A549 (cell line): ENCODE results near the gene PYGB. TPM values are rescaled to one million over a fixed set of nuclear protein-coding genes. Genes with fewer than 3 reads are reported as not detected.

ENCODE experiments used
- ATAC-seq, 2 experiments: fragments of 200-7000 bp in 1 of 2; fragments of >200 bp in 1 of 2; cut with Nextera tagmentation in 1 of 2; cut with Tn5 transposase in 1 of 2; 3 replicates each; pipeline versions ENCODE4 v1.8.0 to v1.9.1; 2018 to 2020; ENCODE audit warnings: mild to moderate bottlenecking in 1 of 2, moderate library complexity in 1 of 2
- CTCF ChIA-PET: fragments of 300-600 bp; sonication (Branson Sonifier 250); formaldehyde crosslinking; extraction: SDS; loops from one replicate; lab custom pipeline; 2021; ENCODE audit warnings: antibody characterized with exemption, inconsistent platforms; lab: Yijun Ruan, JAX
- POLR2A ChIA-PET: fragments of 350-600 bp; formaldehyde crosslinking; extraction: SDS; loops from one replicate; lab custom pipeline; 2021; ENCODE audit warnings: antibody characterized with exemption, inconsistent platforms; lab: Yijun Ruan, JAX
- DNase-seq, 2 experiments: peaks; one replicate each; pipeline versions ENCODE4 v3.0.0 to v3.0.0-alpha.2; 2011 to 2016; ENCODE audit warnings: low read depth in 1 of 2, low spot score in 1 of 2
- FAIRE-seq: peaks from 2 replicates; lab custom pipeline; 2011; peaks lifted over from hg19 to GRCh38; lab: Jason Lieb, UNC
- H3K27ac ChIP-seq, 2 experiments: fragments of >200 bp; sonication (Bioruptor Twin); formaldehyde crosslinking; 3 replicates each; pipeline ENCODE4 v1.5.1; 2016 to 2017
- H3K4me1 ChIP-seq: fragments of >200 bp; sonication (Bioruptor Twin); formaldehyde crosslinking; 3 replicates; pipeline ENCODE4 v1.6.1; 2016
- H3K4me2 ChIP-seq: fragments of >200 bp; sonication (Bioruptor Twin); formaldehyde crosslinking; 3 replicates; pipeline ENCODE4 v1.6.1; 2016
- H3K4me3 ChIP-seq: fragments of >200 bp; sonication (Bioruptor Twin); formaldehyde crosslinking; 3 replicates; pipeline ENCODE4 v1.5.1; 2016
- H3K9me3 ChIP-seq: fragments of >200 bp; sonication (Bioruptor Twin); formaldehyde crosslinking; 3 replicates; pipeline ENCODE4 v1.6.1; 2016
- ATOH8 ChIP-seq: fragments of 250-450 bp; sonication (Bioruptor Pico); IDR thresholded peaks from 2 replicates; pipeline ENCODE4 v1.5.0; 2020; ENCODE audit warnings: low read depth, mild to moderate bottlenecking, moderate library complexity
- BCL3 ChIP-seq: fragments of >200 bp; sonication (Bioruptor Twin); formaldehyde crosslinking; IDR thresholded peaks from 3 replicates; pipeline ENCODE4 v1.6.1; 2016
- BHLHE40 ChIP-seq: IDR thresholded peaks from 2 replicates; pipeline ENCODE4 v1.6.1; 2012; ENCODE audit warnings: low read depth, low read length, inconsistent platforms
- CBX8 ChIP-seq: fragments of 200-600 bp; sonication (generic); IDR thresholded peaks from 2 replicates; pipeline ENCODE4 v1.6.1; 2016
- CHD2 ChIP-seq: fragments of 150-350 bp; IDR thresholded peaks from 2 replicates; pipeline ENCODE4 v1.6.1; 2014; ENCODE audit warnings: low read length; ENCODE audit not compliant: partially characterized antibody
- CHD4 ChIP-seq: fragments of 200-600 bp; sonication (generic); IDR thresholded peaks from 2 replicates; pipeline ENCODE4 v1.6.1; 2016; ENCODE audit warnings: antibody characterized with exemption, mild to moderate bottlenecking, borderline replicate concordance
- E2F6 ChIP-seq: IDR thresholded peaks from 2 replicates; pipeline ENCODE4 v1.6.1; 2012; ENCODE audit warnings: low read depth, borderline replicate concordance
- FOXS1 ChIP-seq: fragments of 250-450 bp; sonication (Bioruptor Pico); IDR thresholded peaks from 2 replicates; pipeline ENCODE4 v1.5.0; 2020; ENCODE audit warnings: mild to moderate bottlenecking, moderate library complexity
- HOXB5 ChIP-seq: fragments of 250-450 bp; sonication (Bioruptor Pico); IDR thresholded peaks from 2 replicates; pipeline ENCODE4 v1.5.0; 2020; ENCODE audit warnings: mild to moderate bottlenecking, moderate library complexity
- KDM1A ChIP-seq: fragments of 200-600 bp; sonication (generic); IDR thresholded peaks from 2 replicates; pipeline ENCODE4 v1.6.1; 2016; ENCODE audit warnings: low read depth, mild to moderate bottlenecking
- MAFK ChIP-seq: fragments of 450-650 bp; IDR thresholded peaks from 2 replicates; pipeline ENCODE4 v1.6.1; 2014; ENCODE audit not compliant: partially characterized antibody
- MAX ChIP-seq: IDR thresholded peaks from 2 replicates; pipeline ENCODE4 v1.6.1; 2012
- POLR2AphosphoS2 ChIP-seq: conservative IDR thresholded peaks from 2 replicates; pipeline ENCODE4 v1.6.1; 2012; ENCODE audit warnings: low read length, improper control_type of control experiment, inconsistent platforms
- RARB ChIP-seq: fragments of 250-450 bp; sonication (Bioruptor Pico); IDR thresholded peaks from 2 replicates; pipeline ENCODE4 v1.8.0; 2021; ENCODE audit warnings: mild to moderate bottlenecking, moderate library complexity
- REST ChIP-seq: fragments of 200-600 bp; sonication (generic); IDR thresholded peaks from 2 replicates; pipeline ENCODE4 v1.6.1; 2016; ENCODE audit warnings: antibody characterized with exemption, mild to moderate bottlenecking, moderate library complexity
- RNF2 ChIP-seq: fragments of 200-600 bp; sonication (generic); IDR thresholded peaks from 2 replicates; pipeline ENCODE4 v1.6.1; 2016; ENCODE audit warnings: low read depth, mild to moderate bottlenecking, antibody characterized with exemption, moderate library complexity, borderline replicate concordance
- TP53 ChIP-seq: fragments of 250-450 bp; sonication (Bioruptor Pico); IDR thresholded peaks from 2 replicates; pipeline ENCODE4 v1.5.0; 2021; ENCODE audit warnings: mild to moderate bottlenecking, moderate library complexity
- ZC3H11A ChIP-seq: fragments of 450-650 bp; IDR thresholded peaks from 2 replicates; pipeline ENCODE4 v1.6.1; 2014; ENCODE audit warnings: antibody characterized with exemption, mild to moderate bottlenecking
- ZFP36 ChIP-seq: fragments of 450-650 bp; IDR thresholded peaks from 2 replicates; pipeline ENCODE4 v1.6.1; 2014; ENCODE audit warnings: borderline replicate concordance; ENCODE audit not compliant: partially characterized antibody
- ZNF302 ChIP-seq: fragments of 250-450 bp; sonication (Bioruptor Pico); IDR thresholded peaks from 2 replicates; pipeline ENCODE4 v1.9.0; 2021; ENCODE audit warnings: inconsistent platforms, mild to moderate bottlenecking, moderate library complexity
- WGBS: methylation state at CpG from one replicate; pipeline ENCODE4 v1.1.6; 2017; ENCODE audit errors: missing lambda C conversion rate; 5-methylcytosine and 5-hydroxymethylcytosine counted together
- polyA plus RNA-seq, 4 experiments: library from polyadenylated mRNA; depleted of rRNA in 3 of 4; stranded (reverse); fragments of >200 nt; fragmentation: RNase III in 1 of 4; extraction: RNeasy Plus Mini Kit Qiagen cat#74134 plus additional on column Dnase treatment in 1 of 4; gene quantifications; 2 replicates in 3 of 4; 3 replicates in 1 of 4; pipeline ENCODE4 v1.2.3, GENCODE V29; 2011 to 2017

PYGB gene
- polyA plus RNA-seq, 2 of the 4 experiments (the other 2 are of a cell fraction): 93.2 to 100 TPM

- DNase-seq (no peak), ATAC-seq (no peak), FAIRE-seq (no peak)
- no peak overlapping the region for H3K27ac ChIP-seq
- WGBS: 95% methylated on average over 8 of the region's 8 CpGs
- POLR2A ChIA-PET: no interaction called here
- H3K4me1 ChIP-seq: peaks cover 20% of the 10 kb centered on the region
- H3K9me3 ChIP-seq: no peaks in the 10 kb centered on the region
- CTCF ChIA-PET: interaction anchor here (1.1 to 2.2 kb wide), 4 partner anchors 10 to 41 kb away, joined by 3 to 7 read pairs (median 4); partner anchors contain the start of gene PYGB
- H3K4me2 ChIP-seq: no peak overlapping the region
- no peak overlapping the region for H3K4me3 ChIP-seq
- no peak for TF ChIP-seq POLR2AphosphoS2
- TF ChIP-seq ZNF302 (CRISPR knock-in tag): no peak
- no peak for TF ChIP-seq HOXB5 (CRISPR knock-in tag)
- TF ChIP-seq FOXS1: no peak
- no peak for TF ChIP-seq ZC3H11A
- TF ChIP-seq RNF2: no peak
Observed at GRCh38 chr20:25206548-25206947, 41.3 kb upstream of the PYGB start.

- no peaks in the 10 kb centered on the region for H3K9me3 ChIP-seq
- ATAC-seq (peak; percentile 37 to 60; a peak in 3 of 6 replicates), FAIRE-seq (no peak), DNase-seq (no peak)
- no peak for TF ChIP-seq CBX8
- no peak for TF ChIP-seq ATOH8 (CRISPR knock-in tag)
- TF ChIP-seq RARB: no peak
- TF ChIP-seq RNF2: no peak
- no peak for TF ChIP-seq KDM1A
- no peak for TF ChIP-seq TP53 (CRISPR knock-in tag)
- no peak for TF ChIP-seq CHD4
- no peak for TF ChIP-seq ZC3H11A
- no peak for TF ChIP-seq CHD2
- TF ChIP-seq REST: no peak
- peaks cover 20% of the 10 kb centered on the region for H3K4me1 ChIP-seq
- H3K27ac ChIP-seq: peak overlapping the region; percentile 39 to 47; a peak in 4 of 6 replicates
- H3K4me3 ChIP-seq: no peak overlapping the region
- WGBS: 94% methylated on average over 22 of the region's 22 CpGs
- ChIA-PET CTCF (interaction anchor here (1.1 to 2.2 kb wide), 5 partner anchors 10 to 40 kb away, joined by 3 to 8 read pairs (median 4); partner anchors contain the start of gene PYGB), POLR2A (interaction anchor here (1.1 kb wide), 1 partner anchor 40 kb away, joined by 3 read pairs; no protein-coding TSS in a partner anchor)
- peak overlapping the region; percentile 49 for H3K4me2 ChIP-seq
Observed at GRCh38 chr20:25207149-25207959, 40.5 kb upstream of the PYGB start.

- no peak for FAIRE-seq
- no peak for DNase-seq
- CTCF ChIA-PET: interaction anchor here (1.0 to 2.2 kb wide), 5 partner anchors 9 to 214 kb away, joined by 3 to 8 read pairs (median 4); partner anchors contain the start of gene PYGB
- no peak for TF ChIP-seq ZFP36
- TF ChIP-seq E2F6: no peak
- no peak for TF ChIP-seq BCL3
- TF ChIP-seq MAX: no peak
- no peak for TF ChIP-seq BHLHE40
- TF ChIP-seq MAFK: no peak
- peak overlapping the region; percentile 39 to 47; a peak in 5 of 6 replicates for H3K27ac ChIP-seq
- 61% methylated on average over 9 of the region's 9 CpGs for WGBS
- POLR2A ChIA-PET: interaction anchor here (1.1 kb wide), 1 partner anchor 39 kb away, joined by 3 read pairs; no protein-coding TSS in a partner anchor
- no peaks in the 10 kb centered on the region for H3K9me3 ChIP-seq
- peak overlapping the region; percentile 49 for H3K4me2 ChIP-seq
- peaks cover 20% of the 10 kb centered on the region for H3K4me1 ChIP-seq
- no peak overlapping the region for H3K4me3 ChIP-seq
- ATAC-seq: peak in 1 of 2 experiments; percentile 54; a peak in 3 of 6 replicates
Observed at GRCh38 chr20:25207960-25208534, 39.8 kb upstream of the PYGB start.
